Measurements from ENCODE around the gene THAP4. TPM values are rescaled to one million over a fixed set of nuclear protein-coding genes. Genes with fewer than 3 reads are reported as not detected.
"Not testable (repeated sequence)": the region's sequence is repeated elsewhere in the genome, so short reads cannot be mapped to it uniquely, and the experiment has no call there.

The THAP4 gene
- total RNA-seq, 1 donor from 2014 or later, result 29.1 TPM

GRCh38 chr2:241590496-241591455 is 46.2 kb downstream of the THAP4 start:
- DNase-seq (ENCODE audit: low spot score); ATAC-seq: not testable (repeated sequence)

GRCh38 chr2:241589863-241590262 is 47.1 kb downstream of the THAP4 start:
- not testable (repeated sequence) for DNase-seq (ENCODE audit: low spot score); ATAC-seq

- DNase-seq (ENCODE audit: low spot score) (no peak), ATAC-seq (no peak)
These were observed 50.2 kb downstream of the THAP4 start for GRCh38 chr2:241586564-241587264.

- DNase-seq (ENCODE audit: low spot score), result no peak
These were observed 52.5 kb downstream of the THAP4 start for GRCh38 chr2:241584436-241584835.

GRCh38 chr2:241582806-241583205 is 54.2 kb downstream of the THAP4 start:
- DNase-seq (ENCODE audit: low spot score) (no peak), ATAC-seq (no peak)

More at GRCh38 chr2:241584436-241584835, 52.5 kb downstream of the THAP4 start:
- no peak for ATAC-seq

GRCh38 chr2:241582328-241582727 is 54.6 kb downstream of the THAP4 start:
- ATAC-seq (no peak), DNase-seq (ENCODE audit: low spot score) (no peak)

- DNase-seq (ENCODE audit: low spot score), result no peak
- no peak for ATAC-seq
These were observed 57.7 kb downstream of the THAP4 start for GRCh38 chr2:241579281-241579680.

- ATAC-seq (peak; percentile 3), DNase-seq (ENCODE audit: low spot score) (no peak)
These were observed 59.4 kb downstream of the THAP4 start for GRCh38 chr2:241577413-241578122.

- ATAC-seq (peak; percentile 25), DNase-seq (ENCODE audit: low spot score) (no peak)
These were observed 60.7 kb downstream of the THAP4 start for GRCh38 chr2:241576293-241576654.

GRCh38 chr2:241575624-241576292 is 61.2 kb downstream of the THAP4 start:
- ATAC-seq (peak; percentile 18), DNase-seq (ENCODE audit: low spot score) (no peak)

GRCh38 chr2:241574911-241575623 is 61.9 kb downstream of the THAP4 start:
- ATAC-seq (peak; percentile 8), DNase-seq (ENCODE audit: low spot score) (no peak)

GRCh38 chr2:241573741-241574140 is 63.2 kb downstream of the THAP4 start:
- DNase-seq (ENCODE audit: low spot score), result no peak

GRCh38 chr2:241572915-241573651 is 63.9 kb downstream of the THAP4 start:
- not testable (repeated sequence) for DNase-seq (ENCODE audit: low spot score); ATAC-seq

More at GRCh38 chr2:241573741-241574140, 63.2 kb downstream of the THAP4 start:
- no peak for ATAC-seq

- ATAC-seq, result no peak
These were observed 64.9 kb downstream of the THAP4 start for GRCh38 chr2:241571821-241572620.

GRCh38 chr2:241570961-241571581 is 65.9 kb downstream of the THAP4 start:
- no peak for ATAC-seq
- DNase-seq (ENCODE audit: low spot score), result no peak

More at GRCh38 chr2:241571821-241572620, 64.9 kb downstream of the THAP4 start:
- no peak for DNase-seq (ENCODE audit: low spot score)

- DNase-seq (ENCODE audit: low spot score), result no peak
- no peak for ATAC-seq
These were observed 67.1 kb downstream of the THAP4 start for GRCh38 chr2:241569831-241570281.

GRCh38 chr2:241568726-241569125 is 68.2 kb downstream of the THAP4 start:
- DNase-seq (ENCODE audit: low spot score) (no peak), ATAC-seq (no peak)

- no peak for DNase-seq (ENCODE audit: low spot score)
- no peak for ATAC-seq
These were observed 69.2 kb downstream of the THAP4 start for GRCh38 chr2:241567776-241568175.
